Stomach smooth muscle (tissue), 2 donors: ENCODE measurements around the gene USP9X.

Experiments
- H3K27ac ChIP-seq: one replicate; pipeline ENCODE4 v1.7.0; 2013; ENCODE audit warnings: mild to moderate bottlenecking, low read length, inconsistent platforms
- H3K27me3 ChIP-seq, 2 donors: one replicate each; pipeline ENCODE4 v1.7.0; 2013; ENCODE audit warnings: low read length in 2 of 2; ENCODE audit not compliant: insufficient read depth in 2 of 2, control insufficient read depth in 1 of 2
- H3K36me3 ChIP-seq, 2 donors: one replicate each; pipeline ENCODE4 v1.7.0; 2013; ENCODE audit warnings: low read length in 2 of 2; ENCODE audit not compliant: control insufficient read depth in 2 of 2, insufficient read depth in 2 of 2
- H3K4me1 ChIP-seq: one replicate; pipeline ENCODE4 v1.7.0; 2013; ENCODE audit warnings: low read length; ENCODE audit not compliant: control insufficient read depth, insufficient read depth
- H3K4me3 ChIP-seq, 2 donors: one replicate each; pipeline ENCODE4 v1.7.0; 2013; ENCODE audit warnings: low read length in 2 of 2
- H3K9ac ChIP-seq, 2 donors: one replicate each; pipeline ENCODE4 v1.7.0; 2013; ENCODE audit warnings: low read length in 2 of 2, mild to moderate bottlenecking in 1 of 2
- H3K9me3 ChIP-seq, 2 donors: one replicate each; pipeline ENCODE4 v1.7.0; 2013; ENCODE audit warnings: low read length in 2 of 2; ENCODE audit not compliant: control insufficient read depth in 2 of 2
- donor health status: healthy.
- donor health status: Pancreatic carcinoma.

Gene USP9X

GRCh38 chrX:41085878-41086626 lies 807 bp downstream of the USP9X start:
- H3K27ac ChIP-seq, result peak overlapping the region; percentile 97
- H3K27me3 ChIP-seq, result no peaks in the 10 kb centered on the region
- H3K9me3 ChIP-seq, result no peaks in the 10 kb centered on the region
- no peaks in the 10 kb centered on the region for H3K4me1 ChIP-seq
- H3K36me3 ChIP-seq, result no peaks in the 10 kb centered on the region
- peak overlapping the region; percentile 76 to 78 for H3K9ac ChIP-seq
- peak overlapping the region; percentile 71 to 88 for H3K4me3 ChIP-seq

- H3K4me1 ChIP-seq, result no peaks in the 10 kb centered on the region
- H3K36me3 ChIP-seq, result no peaks in the 10 kb centered on the region
- peak overlapping the region; percentile 71 to 88 for H3K4me3 ChIP-seq
- peak overlapping the region; percentile 76 to 78 for H3K9ac ChIP-seq
- peak overlapping the region; percentile 97 for H3K27ac ChIP-seq
- H3K9me3 ChIP-seq, result no peaks in the 10 kb centered on the region
- no peaks in the 10 kb centered on the region for H3K27me3 ChIP-seq
These were observed 1.3 kb downstream of the USP9X start for GRCh38 chrX:41086627-41086932.

GRCh38 chrX:41087201-41087600 lies 2.0 kb downstream of the USP9X start:
- Histone ChIP-seq H3K4me1 (no peaks in the 10 kb centered on the region), H3K27ac (no peak overlapping the region), H3K9ac (peak overlapping the region in 1 of 2 donors; percentile 5), H3K9me3 (no peaks in the 10 kb centered on the region), H3K27me3 (no peaks in the 10 kb centered on the region), H3K36me3 (no peaks in the 10 kb centered on the region), H3K4me3 (peak overlapping the region; percentile 71 to 88)

GRCh38 chrX:41090568-41091238 lies 5.5 kb downstream of the USP9X start:
- peaks cover 4% of the 10 kb centered on the region for H3K4me1 ChIP-seq
- H3K27ac ChIP-seq, result no peak overlapping the region
- no peak overlapping the region for H3K9ac ChIP-seq
- H3K27me3 ChIP-seq, result no peaks in the 10 kb centered on the region
- no peaks in the 10 kb centered on the region for H3K36me3 ChIP-seq
- peak overlapping the region in 1 of 2 donors; percentile 8 for H3K4me3 ChIP-seq
- no peaks in the 10 kb centered on the region for H3K9me3 ChIP-seq

- H3K9me3 ChIP-seq, result no peaks in the 10 kb centered on the region
- H3K9ac ChIP-seq, result no peak overlapping the region
- H3K27ac ChIP-seq, result no peak overlapping the region
- H3K4me3 ChIP-seq, result no peak overlapping the region
- H3K27me3 ChIP-seq, result no peaks in the 10 kb centered on the region
- H3K36me3 ChIP-seq, result no peaks in the 10 kb centered on the region
- peaks cover 4% of the 10 kb centered on the region for H3K4me1 ChIP-seq
These were observed 7.5 kb downstream of the USP9X start for GRCh38 chrX:41092776-41093175.

GRCh38 chrX:41095174-41095573 lies 9.9 kb downstream of the USP9X start:
- no peaks in the 10 kb centered on the region for H3K27me3 ChIP-seq
- H3K4me1 ChIP-seq, result peaks cover 4% of the 10 kb centered on the region
- H3K9ac ChIP-seq, result no peak overlapping the region
- H3K4me3 ChIP-seq, result no peak overlapping the region
- H3K9me3 ChIP-seq, result no peaks in the 10 kb centered on the region
- no peaks in the 10 kb centered on the region for H3K36me3 ChIP-seq
- H3K27ac ChIP-seq, result no peak overlapping the region

GRCh38 chrX:41095908-41096307 lies 10.7 kb downstream of the USP9X start:
- Histone ChIP-seq H3K9me3 (no peaks in the 10 kb centered on the region), H3K27me3 (no peaks in the 10 kb centered on the region), H3K4me3 (no peak overlapping the region), H3K9ac (no peak overlapping the region), H3K4me1 (peaks cover 4% of the 10 kb centered on the region), H3K27ac (no peak overlapping the region), H3K36me3 (no peaks in the 10 kb centered on the region)

GRCh38 chrX:41096339-41096955 lies 11.2 kb downstream of the USP9X start:
- H3K4me1 ChIP-seq, result peaks cover 4% of the 10 kb centered on the region
- H3K9ac ChIP-seq, result no peak overlapping the region
- H3K27me3 ChIP-seq, result no peaks in the 10 kb centered on the region
- H3K36me3 ChIP-seq, result no peaks in the 10 kb centered on the region
- H3K4me3 ChIP-seq, result no peak overlapping the region
- H3K9me3 ChIP-seq, result no peaks in the 10 kb centered on the region
- no peak overlapping the region for H3K27ac ChIP-seq

GRCh38 chrX:41097326-41097725 lies 12.1 kb downstream of the USP9X start:
- Histone ChIP-seq H3K4me1 (peaks cover 4% of the 10 kb centered on the region), H3K27ac (no peak overlapping the region), H3K4me3 (no peak overlapping the region), H3K9ac (no peak overlapping the region), H3K9me3 (no peaks in the 10 kb centered on the region), H3K27me3 (no peaks in the 10 kb centered on the region), H3K36me3 (no peaks in the 10 kb centered on the region)

- Histone ChIP-seq H3K4me1 (peaks cover 4% of the 10 kb centered on the region), H3K9ac (no peak overlapping the region), H3K36me3 (no peaks in the 10 kb centered on the region), H3K27me3 (no peaks in the 10 kb centered on the region), H3K27ac (no peak overlapping the region), H3K9me3 (no peaks in the 10 kb centered on the region), H3K4me3 (no peak overlapping the region)
These were observed 15.0 kb downstream of the USP9X start for GRCh38 chrX:41100200-41100599.

- Histone ChIP-seq H3K4me1 (no peaks in the 10 kb centered on the region), H3K4me3 (no peak overlapping the region), H3K27ac (no peak overlapping the region), H3K9me3 (no peaks in the 10 kb centered on the region), H3K36me3 (no peaks in the 10 kb centered on the region), H3K9ac (no peak overlapping the region), H3K27me3 (no peaks in the 10 kb centered on the region)
These were observed 15.6 kb downstream of the USP9X start for GRCh38 chrX:41100819-41101218.
